ENCODE data around the gene NKAIN2.
"Not testable (repeated sequence)": the region's sequence is repeated elsewhere in the genome, so short reads cannot be mapped to it uniquely, and the experiment has no call there.

The NKAIN2 gene

GRCh38 chr6:124010574-124010973 lies 206.9 kb downstream of the NKAIN2 start:
- no peaks in the 10 kb centered on the region for H3K36me3 ChIP-seq (ENCODE audit: control insufficient read depth in 1 of 2, insufficient read depth in 2 of 2, low read length in 2 of 2)
- DNase-seq: no peak

GRCh38 chr6:124011180-124011579 lies 207.5 kb downstream of the NKAIN2 start:
- H3K4ac ChIP-seq (ENCODE audit: low read depth, low read length): no peak overlapping the region
- H3K9ac ChIP-seq (ENCODE audit: low read length): no peak overlapping the region
- no peaks in the 10 kb centered on the region for H3K79me2 ChIP-seq (ENCODE audit: control insufficient read depth, insufficient read depth, low read length, poor library complexity)
- DNase-seq: no peak
- H3K14ac ChIP-seq (ENCODE audit: low read length): no peak overlapping the region
- H3K23ac ChIP-seq (ENCODE audit: low read length): no peak overlapping the region
- no peak overlapping the region for H3K4me2 ChIP-seq (ENCODE audit: low read length)
- H3K4me3 ChIP-seq (ENCODE audit: low read depth, low read length): no peak overlapping the region
- H4K91ac ChIP-seq (ENCODE audit: low read depth, low read length): no peak overlapping the region
- no peak overlapping the region for H2AFZ ChIP-seq (ENCODE audit: insufficient read depth, low read length, poor library complexity)
- H4K8ac ChIP-seq (ENCODE audit: low read depth, low read length): no peak overlapping the region
- H3K79me1 ChIP-seq (ENCODE audit: low read length): no peaks in the 10 kb centered on the region
- no peak overlapping the region for H2BK12ac ChIP-seq (ENCODE audit: low read length)
- WGBS (ENCODE audit: extremely low coverage, insufficient coverage, insufficient read length): no CpG with 5 or more reads among the region's 2 CpGs
- no peak overlapping the region for H2BK5ac ChIP-seq (ENCODE audit: low read depth, low read length, poor library complexity)
- no peaks in the 10 kb centered on the region for H3K27me3 ChIP-seq (ENCODE audit: insufficient read depth, low read length)
- no peak overlapping the region for H2BK120ac ChIP-seq (ENCODE audit: insufficient read depth, low read length, poor library complexity)
- no peak overlapping the region for H3K27ac ChIP-seq (ENCODE audit: low read depth, low read length)
- no peaks in the 10 kb centered on the region for H3K4me1 ChIP-seq (ENCODE audit: control insufficient read depth in 1 of 2, insufficient read depth in 2 of 2, low read length in 2 of 2)
- H3K9me3 ChIP-seq (ENCODE audit: insufficient read depth, low read depth, low read length): no peaks in the 10 kb centered on the region
- no peak overlapping the region for H3K18ac ChIP-seq (ENCODE audit: low read length)
- H4K12ac ChIP-seq (ENCODE audit: low read depth, low read length): no peak overlapping the region
- H2AK5ac ChIP-seq (ENCODE audit: low read length): no peak overlapping the region
- H3K36me3 ChIP-seq (ENCODE audit: control insufficient read depth in 1 of 2, insufficient read depth in 2 of 2, low read length in 2 of 2): no peaks in the 10 kb centered on the region

More at GRCh38 chr6:124010574-124010973, 206.9 kb downstream of the NKAIN2 start:
- Histone ChIP-seq H3K4me3 (ENCODE audit: low read depth, low read length) (no peak overlapping the region), H4K12ac (ENCODE audit: low read depth, low read length) (no peak overlapping the region), H4K8ac (ENCODE audit: low read depth, low read length) (no peak overlapping the region), H2AK5ac (ENCODE audit: low read length) (no peak overlapping the region), H3K14ac (ENCODE audit: low read length) (no peak overlapping the region), H3K23ac (ENCODE audit: low read length) (no peak overlapping the region), H2BK12ac (ENCODE audit: low read length) (no peak overlapping the region), H2AFZ (ENCODE audit: insufficient read depth, low read length, poor library complexity) (no peak overlapping the region), H3K18ac (ENCODE audit: low read length) (no peak overlapping the region), H3K9ac (ENCODE audit: low read length) (no peak overlapping the region), H3K4ac (ENCODE audit: low read depth, low read length) (no peak overlapping the region), H3K9me3 (ENCODE audit: insufficient read depth, low read depth, low read length) (no peaks in the 10 kb centered on the region), H2BK120ac (ENCODE audit: insufficient read depth, low read length, poor library complexity) (no peak overlapping the region), H3K4me1 (ENCODE audit: control insufficient read depth in 1 of 2, insufficient read depth in 2 of 2, low read length in 2 of 2) (no peaks in the 10 kb centered on the region), H3K27ac (ENCODE audit: low read depth, low read length) (no peak overlapping the region), H2BK5ac (ENCODE audit: low read depth, low read length, poor library complexity) (no peak overlapping the region), H3K79me2 (ENCODE audit: control insufficient read depth, insufficient read depth, low read length, poor library complexity) (no peaks in the 10 kb centered on the region), H3K4me2 (ENCODE audit: low read length) (no peak overlapping the region), H3K27me3 (ENCODE audit: insufficient read depth, low read length) (no peaks in the 10 kb centered on the region), H3K79me1 (ENCODE audit: low read length) (no peaks in the 10 kb centered on the region), H4K91ac (ENCODE audit: low read depth, low read length) (no peak overlapping the region)

GRCh38 chr6:124022051-124022450 lies 218.4 kb downstream of the NKAIN2 start:
- not testable (repeated sequence) for DNase-seq; H3K9me3 ChIP-seq (ENCODE audit: insufficient read depth, low read depth, low read length); H4K12ac ChIP-seq (ENCODE audit: low read depth, low read length); H2BK12ac ChIP-seq (ENCODE audit: low read length); H3K14ac ChIP-seq (ENCODE audit: low read length); H3K4ac ChIP-seq (ENCODE audit: low read depth, low read length); H2BK120ac ChIP-seq (ENCODE audit: insufficient read depth, low read length, poor library complexity); H4K8ac ChIP-seq (ENCODE audit: low read depth, low read length); H3K18ac ChIP-seq (ENCODE audit: low read length); H3K4me1 ChIP-seq (ENCODE audit: control insufficient read depth in 1 of 2, insufficient read depth in 2 of 2, low read length in 2 of 2); H4K91ac ChIP-seq (ENCODE audit: low read depth, low read length); H2BK5ac ChIP-seq (ENCODE audit: low read depth, low read length, poor library complexity); H2AFZ ChIP-seq (ENCODE audit: insufficient read depth, low read length, poor library complexity); H3K27ac ChIP-seq (ENCODE audit: low read depth, low read length); H2AK5ac ChIP-seq (ENCODE audit: low read length); H3K4me2 ChIP-seq (ENCODE audit: low read length); H3K79me2 ChIP-seq (ENCODE audit: control insufficient read depth, insufficient read depth, low read length, poor library complexity); H3K4me3 ChIP-seq (ENCODE audit: low read depth, low read length); H3K79me1 ChIP-seq (ENCODE audit: low read length); H3K36me3 ChIP-seq (ENCODE audit: control insufficient read depth in 1 of 2, insufficient read depth in 2 of 2, low read length in 2 of 2); H3K27me3 ChIP-seq (ENCODE audit: insufficient read depth, low read length); H3K9ac ChIP-seq (ENCODE audit: low read length); H3K23ac ChIP-seq (ENCODE audit: low read length)
- no CpG with 5 or more reads among the region's 1 CpG for WGBS (ENCODE audit: extremely low coverage, insufficient coverage, insufficient read length)

GRCh38 chr6:124022641-124023040 lies 219.0 kb downstream of the NKAIN2 start:
- Histone ChIP-seq H3K9ac (ENCODE audit: low read length) (no peak overlapping the region), H3K4ac (ENCODE audit: low read depth, low read length) (no peak overlapping the region), H3K4me1 (ENCODE audit: control insufficient read depth in 1 of 2, insufficient read depth in 2 of 2, low read length in 2 of 2) (no peaks in the 10 kb centered on the region), H3K4me3 (ENCODE audit: low read depth, low read length) (no peak overlapping the region), H4K12ac (ENCODE audit: low read depth, low read length) (no peak overlapping the region), H2BK120ac (ENCODE audit: insufficient read depth, low read length, poor library complexity) (no peak overlapping the region), H3K23ac (ENCODE audit: low read length) (no peak overlapping the region), H3K79me2 (ENCODE audit: control insufficient read depth, insufficient read depth, low read length, poor library complexity) (no peaks in the 10 kb centered on the region), H3K36me3 (ENCODE audit: control insufficient read depth in 1 of 2, insufficient read depth in 2 of 2, low read length in 2 of 2) (no peaks in the 10 kb centered on the region), H3K79me1 (ENCODE audit: low read length) (no peaks in the 10 kb centered on the region), H3K18ac (ENCODE audit: low read length) (no peak overlapping the region), H4K8ac (ENCODE audit: low read depth, low read length) (no peak overlapping the region), H2AFZ (ENCODE audit: insufficient read depth, low read length, poor library complexity) (no peak overlapping the region), H3K14ac (ENCODE audit: low read length) (no peak overlapping the region), H3K4me2 (ENCODE audit: low read length) (no peak overlapping the region), H3K27me3 (ENCODE audit: insufficient read depth, low read length) (no peaks in the 10 kb centered on the region), H4K91ac (ENCODE audit: low read depth, low read length) (no peak overlapping the region), H3K27ac (ENCODE audit: low read depth, low read length) (no peak overlapping the region), H3K9me3 (ENCODE audit: insufficient read depth, low read depth, low read length) (no peaks in the 10 kb centered on the region), H2BK12ac (ENCODE audit: low read length) (no peak overlapping the region), H2AK5ac (ENCODE audit: low read length) (no peak overlapping the region), H2BK5ac (ENCODE audit: low read depth, low read length, poor library complexity) (no peak overlapping the region)
- WGBS (ENCODE audit: extremely low coverage, insufficient coverage, insufficient read length): no CpG with 5 or more reads among the region's 2 CpGs
- DNase-seq: no peak
